Raji (cell line): Measurements from ENCODE around the gene EPN1.

Experiments
- POLR2A ChIP-seq: IDR thresholded peaks from 2 replicates; pipeline ENCODE4 v1.6.1; 2011; ENCODE audit warnings: low read depth, low read length, control low read depth; ENCODE audit not compliant: insufficient read depth

EPN1 gene

DNA sequence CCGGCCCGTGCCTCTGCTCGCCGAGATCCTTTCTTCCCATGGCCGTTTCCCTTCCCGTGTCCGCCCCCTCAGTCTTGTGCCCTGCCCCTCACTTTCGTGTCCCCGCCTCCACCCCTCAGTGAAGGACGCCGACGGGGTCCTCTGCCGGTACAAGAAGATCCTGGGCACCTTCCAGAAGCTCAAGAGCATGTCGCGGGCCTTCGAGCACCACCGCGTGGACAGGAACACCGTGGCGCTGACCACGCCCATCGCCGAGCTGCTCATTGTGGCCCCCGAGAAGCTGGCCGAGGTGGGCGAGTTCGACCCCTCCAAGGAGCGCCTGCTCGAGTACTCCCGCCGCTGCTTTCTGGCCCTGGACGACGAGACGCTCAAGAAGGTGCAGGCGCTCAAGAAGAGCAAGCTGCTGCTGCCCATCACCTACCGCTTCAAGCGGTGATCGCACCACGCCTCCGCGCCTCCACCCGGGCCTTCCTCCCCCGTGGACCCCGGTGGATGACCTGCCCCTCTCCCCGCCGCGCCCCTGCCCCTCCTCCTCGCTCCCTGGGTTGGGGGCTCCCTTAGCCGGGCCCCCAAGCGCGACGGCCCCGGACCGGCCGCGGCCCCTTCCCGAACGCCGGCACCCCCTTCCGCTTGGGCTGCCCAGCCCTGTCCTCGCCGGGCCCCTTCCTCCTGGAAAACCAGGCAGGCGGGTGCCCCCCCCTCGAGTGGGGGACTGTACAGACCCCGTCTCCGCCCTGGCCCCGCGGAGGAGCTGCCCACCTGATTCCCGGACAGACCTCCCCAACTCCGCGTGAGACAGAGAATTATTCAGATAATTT is 22.5 kb upstream of the EPN1 start:
- no peak for TF ChIP-seq POLR2A

GRCh38 chr19:55653651-55654322 is 21.2 kb upstream of the EPN1 start:
- peak; percentile 81 for TF ChIP-seq POLR2A

GRCh38 chr19:55654323-55654867 is 20.6 kb upstream of the EPN1 start:
- peak; percentile 12; the same call in 1 of the 2 replicates for TF ChIP-seq POLR2A

- TF ChIP-seq POLR2A: peak; percentile 85
These were observed 20.0 kb upstream of the EPN1 start, which contains the start of gene U2AF2 for GRCh38 chr19:55654868-55655647. TSS of gene U2AF2 (plus strand) at chr19:55655035. CDS start at chr19:55655105, 70 bp downstream.

- no peak; the same call in 1 of the 2 replicates for TF ChIP-seq POLR2A
These were observed 19.4 kb upstream of the EPN1 start for GRCh38 chr19:55655648-55656040.

GRCh38 chr19:55656552-55656951 is 18.5 kb upstream of the EPN1 start:
- no peak for TF ChIP-seq POLR2A

DNA sequence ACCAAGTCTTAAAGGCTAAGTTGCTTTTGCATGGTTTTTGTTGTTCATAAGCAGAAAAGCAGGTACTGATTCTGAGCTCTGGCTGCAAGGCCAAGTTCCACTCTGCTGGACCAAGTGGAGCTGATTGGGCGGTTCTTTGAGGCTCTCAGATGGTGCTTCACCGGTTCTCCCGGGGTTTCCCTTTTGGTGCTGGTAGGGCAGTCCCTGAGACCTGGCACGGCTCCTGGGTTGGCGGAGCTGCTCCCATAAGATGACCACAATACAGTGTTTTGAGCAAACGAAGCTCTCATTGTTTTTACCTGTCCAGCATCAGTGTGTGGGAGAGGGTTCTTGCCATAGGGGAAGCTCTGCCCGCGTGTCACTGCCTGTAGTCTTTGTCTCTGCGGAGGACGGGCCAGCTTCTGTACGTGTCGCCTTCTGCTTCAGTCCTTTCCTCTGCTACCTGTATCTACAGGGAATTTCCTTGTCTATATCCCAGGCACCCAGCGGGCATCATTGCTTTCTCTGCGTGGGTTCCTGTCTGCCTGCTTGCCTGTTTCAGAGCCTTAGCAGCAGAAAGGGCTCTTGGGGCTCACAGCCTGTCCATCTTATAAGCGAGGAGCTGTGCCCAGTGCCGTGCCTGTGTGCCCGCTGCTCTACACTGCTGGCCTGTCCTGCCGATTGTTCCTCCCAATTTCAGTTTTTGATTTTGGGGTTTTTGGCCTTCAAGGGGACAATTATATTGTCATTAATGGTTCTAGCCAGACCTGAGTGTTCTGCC is 17.9 kb upstream of the EPN1 start:
- no peak for TF ChIP-seq POLR2A

DNA sequence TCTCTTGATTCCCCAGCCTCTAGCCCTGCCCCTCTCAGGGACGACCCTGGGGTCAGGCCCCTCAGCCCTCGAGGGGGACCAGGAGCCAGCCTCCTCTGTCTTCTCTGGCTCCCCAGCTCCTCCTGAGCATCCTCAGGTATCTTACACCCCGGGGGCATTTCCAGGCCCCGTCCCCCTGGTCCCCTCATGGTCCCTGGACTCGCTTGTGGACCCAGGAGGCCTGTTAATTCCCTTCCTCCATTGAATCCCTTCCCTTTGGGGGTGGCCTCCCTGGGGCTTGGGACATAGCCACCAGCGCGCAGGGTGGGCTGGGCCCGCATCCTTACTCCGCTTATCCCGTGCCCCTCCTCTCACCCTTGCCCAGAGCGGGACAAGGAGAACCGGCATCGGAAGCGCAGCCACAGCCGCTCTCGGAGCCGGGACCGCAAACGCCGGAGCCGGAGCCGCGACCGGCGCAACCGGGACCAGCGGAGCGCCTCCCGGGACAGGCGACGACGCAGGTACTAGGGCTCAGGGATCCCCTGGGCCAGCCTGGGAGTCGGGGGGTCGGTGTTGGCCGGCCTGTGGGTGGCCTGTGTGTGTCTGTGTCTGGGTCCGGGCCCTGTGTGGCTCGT is 16.1 kb upstream of the EPN1 start:
- TF ChIP-seq POLR2A: no peak

DNA sequence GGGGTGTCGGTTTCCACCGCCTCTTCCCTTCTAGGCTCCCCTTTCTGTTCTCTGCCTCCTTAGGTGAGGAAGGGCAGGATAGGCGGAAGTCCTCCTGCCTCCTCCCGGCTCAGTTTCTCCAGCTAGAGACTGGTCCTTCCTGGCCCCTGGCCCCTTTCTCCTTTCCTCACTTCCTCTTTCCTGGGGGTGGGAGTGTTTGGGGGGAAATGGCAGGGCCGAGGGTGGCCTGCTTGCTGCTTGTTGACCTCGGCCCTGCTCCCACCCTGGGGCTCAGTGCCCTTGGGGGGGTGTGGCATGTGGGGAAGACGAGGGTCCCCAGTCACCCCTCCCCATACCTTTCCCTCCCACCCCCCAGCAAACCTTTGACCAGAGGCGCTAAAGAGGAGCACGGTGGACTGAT is 15.2 kb upstream of the EPN1 start:
- TF ChIP-seq POLR2A: no peak

DNA sequence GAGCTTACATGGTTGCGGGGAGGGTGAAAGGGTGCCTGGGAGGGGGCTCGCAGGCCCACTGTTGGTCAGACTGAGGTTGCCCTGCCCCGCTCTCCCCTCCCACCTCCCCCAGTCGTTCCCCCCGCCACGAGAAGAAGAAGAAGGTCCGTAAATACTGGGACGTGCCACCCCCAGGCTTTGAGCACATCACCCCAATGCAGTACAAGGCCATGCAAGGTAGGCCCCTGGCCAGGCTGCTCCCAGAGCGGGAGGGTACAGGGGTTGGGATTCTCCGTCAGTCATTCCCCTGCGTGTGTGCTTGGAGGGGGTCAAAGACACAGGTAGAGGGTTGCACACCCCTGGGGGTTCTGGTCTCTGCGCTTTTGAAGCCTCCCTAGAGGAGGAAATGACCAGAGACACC is 14.6 kb upstream of the EPN1 start:
- no peak for TF ChIP-seq POLR2A

- no peak for TF ChIP-seq POLR2A
These were observed 14.0 kb upstream of the EPN1 start for GRCh38 chr19:55660991-55661390.

DNA sequence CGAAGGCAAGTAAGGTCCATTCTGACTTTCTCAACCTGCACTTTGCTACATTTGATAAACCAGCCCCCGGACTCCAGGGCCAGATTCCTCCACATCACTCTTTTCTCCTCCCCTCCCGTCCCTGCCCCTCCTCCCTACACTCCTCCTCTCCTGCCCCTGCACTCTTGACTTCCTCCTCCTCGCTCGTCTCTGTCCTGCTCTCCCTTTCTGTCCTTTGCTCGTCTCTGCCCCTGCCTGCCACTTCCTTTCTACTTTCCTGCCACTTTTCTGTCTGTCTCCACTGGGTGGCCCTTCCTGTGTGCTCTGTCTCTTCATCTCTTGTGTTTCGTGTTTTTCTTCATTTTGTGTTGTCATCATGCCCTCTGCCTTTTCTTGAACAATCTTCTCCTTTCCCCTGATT is 13.2 kb upstream of the EPN1 start:
- no peak for TF ChIP-seq POLR2A

DNA sequence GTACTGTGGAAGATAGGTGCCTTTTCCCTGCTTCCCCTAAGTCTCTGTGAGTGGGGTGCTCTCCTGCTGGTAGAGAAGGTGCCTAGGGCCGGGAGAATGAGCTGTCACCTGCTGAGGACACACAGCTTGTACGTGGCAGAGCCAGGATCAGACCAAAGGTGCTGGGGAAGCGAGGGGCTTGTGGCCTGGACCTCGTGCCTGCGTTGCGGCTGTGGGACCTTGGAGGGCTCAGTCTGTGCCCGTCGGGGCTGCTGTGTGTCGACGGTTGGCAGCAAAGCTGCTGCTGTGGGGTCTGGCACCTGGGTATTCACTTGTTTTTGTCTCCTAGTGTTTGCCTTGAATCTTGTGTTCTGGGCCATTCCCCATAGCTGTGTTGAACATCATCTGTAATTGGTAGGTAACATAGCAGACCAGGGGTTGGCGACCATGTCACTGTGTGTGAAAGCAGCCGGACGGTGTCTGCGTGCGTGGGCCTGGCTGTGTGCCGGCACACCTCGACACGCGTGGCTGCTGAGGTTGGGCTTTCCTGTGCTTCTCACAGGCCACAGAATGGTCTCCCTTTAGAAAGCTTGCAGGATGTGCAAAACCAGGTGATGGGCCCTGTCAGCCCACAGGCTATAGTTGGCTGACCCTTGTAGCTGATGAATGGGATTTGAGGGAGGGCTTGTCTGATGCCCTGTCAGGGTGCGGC is 11.0 kb upstream of the EPN1 start:
- no peak for TF ChIP-seq POLR2A

DNA sequence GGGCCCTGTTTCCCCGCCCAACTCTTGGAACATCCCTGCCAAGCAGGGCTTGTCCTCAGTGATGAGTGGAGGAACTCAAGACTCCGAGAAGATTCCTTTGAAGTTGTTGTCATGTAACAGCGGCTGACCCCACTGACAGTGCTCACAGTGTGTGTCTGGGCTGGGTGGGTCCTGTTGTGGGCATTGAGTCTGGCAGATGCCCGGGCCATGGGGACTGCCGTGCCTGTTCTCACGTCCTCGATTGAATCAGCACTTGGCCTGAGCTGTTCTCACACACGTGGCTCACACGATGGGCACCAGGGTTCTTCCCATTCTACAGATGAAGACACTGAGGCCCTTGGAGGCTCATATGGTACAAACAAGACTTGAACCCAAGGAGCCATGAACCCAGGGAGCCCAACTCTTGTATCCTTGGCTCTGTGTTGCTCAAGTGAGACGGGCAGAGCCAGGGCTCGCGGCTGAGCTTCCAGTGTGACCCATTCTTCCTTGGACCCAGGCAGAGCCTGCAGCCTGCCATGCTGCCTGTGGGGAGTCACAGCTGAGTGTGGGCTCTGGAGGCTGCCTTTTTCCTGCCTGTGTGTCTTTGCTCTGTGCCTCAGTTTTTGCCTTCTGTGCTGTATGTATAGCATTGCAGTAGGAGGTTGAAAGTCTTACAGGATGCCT is 8.6 kb upstream of the EPN1 start:
- TF ChIP-seq POLR2A: no peak

- no peak for TF ChIP-seq POLR2A
These were observed 8.0 kb upstream of the EPN1 start for GRCh38 chr19:55667006-55667381.
